ENCODE data around the gene KAT6B.

The KAT6B gene

DNA sequence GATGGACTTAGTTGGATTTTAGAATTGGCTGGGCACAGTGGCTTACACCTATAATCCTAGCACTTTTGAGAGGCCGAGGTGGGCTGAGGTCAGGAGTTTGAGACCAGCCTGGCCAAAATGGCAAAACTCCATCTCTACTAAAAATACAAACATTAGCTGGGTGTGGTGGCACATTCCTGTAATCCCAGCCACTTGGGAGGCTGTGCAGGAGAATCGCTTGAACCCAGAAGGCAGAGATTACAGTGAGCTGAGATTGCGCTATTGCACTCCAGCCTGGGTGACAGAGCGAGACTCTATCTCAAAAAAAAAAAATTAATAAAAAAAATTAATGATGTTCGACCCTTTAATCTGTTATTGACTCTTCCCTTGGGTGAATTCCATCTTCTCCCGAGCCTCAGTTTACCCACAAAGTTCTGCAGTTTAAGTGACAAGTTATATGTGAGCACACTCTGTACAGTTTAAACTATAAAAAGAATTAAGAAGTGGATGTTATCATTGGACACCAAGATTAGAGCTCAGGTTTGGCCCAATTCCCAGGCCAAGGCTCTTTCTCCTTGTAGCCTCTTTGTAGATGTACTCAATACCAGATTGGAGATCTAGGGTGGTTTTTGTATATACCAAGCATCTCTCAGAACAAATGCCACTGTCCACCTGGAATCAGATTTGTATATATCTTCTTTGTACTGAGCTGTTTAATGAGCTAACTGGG, 15.0 kb downstream of the KAT6B start:
- H3K4me3 ChIP-seq (replicated peaks in 1 of 2; ENCODE audit: low read depth in 2 of 2, low read length in 2 of 2), result no peak overlapping the region
- TF ChIP-seq, protein P1, sequence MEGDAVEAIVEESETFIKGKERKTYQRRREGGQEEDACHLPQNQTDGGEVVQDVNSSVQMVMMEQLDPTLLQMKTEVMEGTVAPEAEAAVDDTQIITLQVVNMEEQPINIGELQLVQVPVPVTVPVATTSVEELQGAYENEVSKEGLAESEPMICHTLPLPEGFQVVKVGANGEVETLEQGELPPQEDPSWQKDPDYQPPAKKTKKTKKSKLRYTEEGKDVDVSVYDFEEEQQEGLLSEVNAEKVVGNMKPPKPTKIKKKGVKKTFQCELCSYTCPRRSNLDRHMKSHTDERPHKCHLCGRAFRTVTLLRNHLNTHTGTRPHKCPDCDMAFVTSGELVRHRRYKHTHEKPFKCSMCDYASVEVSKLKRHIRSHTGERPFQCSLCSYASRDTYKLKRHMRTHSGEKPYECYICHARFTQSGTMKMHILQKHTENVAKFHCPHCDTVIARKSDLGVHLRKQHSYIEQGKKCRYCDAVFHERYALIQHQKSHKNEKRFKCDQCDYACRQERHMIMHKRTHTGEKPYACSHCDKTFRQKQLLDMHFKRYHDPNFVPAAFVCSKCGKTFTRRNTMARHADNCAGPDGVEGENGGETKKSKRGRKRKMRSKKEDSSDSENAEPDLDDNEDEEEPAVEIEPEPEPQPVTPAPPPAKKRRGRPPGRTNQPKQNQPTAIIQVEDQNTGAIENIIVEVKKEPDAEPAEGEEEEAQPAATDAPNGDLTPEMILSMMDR (IDR thresholded peaks at IDR 0.05; ENCODE audit: low read depth, low read length), result no peak
- DNase-seq (ENCODE audit: low read depth in 2 of 2), result peak in 1 of 2 donors; percentile 47

DNA sequence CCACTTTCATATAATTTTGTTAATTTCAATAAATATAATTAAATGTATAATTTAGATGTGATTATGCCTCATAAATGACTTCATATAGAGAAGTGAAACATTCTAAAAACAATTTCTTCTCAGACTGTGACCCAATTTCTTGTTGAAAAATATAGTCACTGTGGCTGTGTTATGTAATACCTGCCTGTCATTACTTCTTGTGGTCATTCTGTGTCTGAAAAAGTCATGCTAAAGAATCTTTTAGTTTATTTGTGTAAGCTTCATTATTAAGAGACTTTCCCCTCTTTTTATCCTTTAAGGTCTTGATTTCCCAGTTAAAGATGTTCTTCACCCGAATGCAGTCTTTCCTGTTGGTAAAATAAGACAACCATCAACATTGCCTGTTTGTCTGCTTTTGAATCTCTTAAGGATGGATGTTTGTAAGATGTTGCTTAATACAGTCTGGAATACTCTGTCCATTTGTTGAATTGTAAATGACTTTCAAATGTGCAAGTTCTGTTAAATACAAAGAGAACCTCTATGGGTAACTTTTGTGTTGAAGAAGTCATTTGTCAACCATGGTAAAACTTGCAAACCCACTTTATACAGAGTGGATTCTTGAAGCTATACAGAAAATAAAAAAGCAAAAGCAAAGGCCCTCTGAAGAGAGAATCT, 16.0 kb downstream of the KAT6B start:
- TF ChIP-seq, protein P1 (IDR thresholded peaks at IDR 0.05; ENCODE audit: low read depth, low read length), result no peak
- H3K4me3 ChIP-seq (replicated peaks in 1 of 2; ENCODE audit: low read depth in 2 of 2, low read length in 2 of 2), result no peak overlapping the region
- DNase-seq (ENCODE audit: low read depth in 2 of 2), result peak in 1 of 2 donors; percentile 48

DNA sequence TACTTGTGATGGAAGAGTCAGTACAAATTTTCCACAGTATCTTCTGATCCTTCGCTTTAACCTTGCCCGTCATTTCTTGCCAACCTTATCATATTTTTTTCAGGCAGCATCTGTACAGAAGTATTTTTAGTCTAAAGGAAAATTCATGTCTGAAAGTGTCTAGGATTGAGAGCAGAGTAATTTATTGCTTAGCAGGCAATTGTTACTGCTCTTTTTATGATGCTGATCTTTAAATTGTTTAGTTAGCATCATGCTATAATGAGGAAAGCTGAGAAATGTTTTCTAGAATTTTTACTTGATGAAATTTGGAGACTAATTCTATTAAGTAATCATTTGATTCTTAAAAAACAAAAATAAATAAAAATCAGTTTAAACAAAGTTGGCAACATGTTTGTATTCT, 20.6 kb downstream of the KAT6B start:
- H3K4me3 ChIP-seq (replicated peaks in 1 of 2; ENCODE audit: low read depth in 2 of 2, low read length in 2 of 2), result no peak overlapping the region
- DNase-seq (ENCODE audit: low read depth in 2 of 2), result no peak
- TF ChIP-seq, protein P1 (IDR thresholded peaks at IDR 0.05; ENCODE audit: low read depth, low read length), result no peak

- TF ChIP-seq, protein P1 (IDR thresholded peaks at IDR 0.05; ENCODE audit: low read depth, low read length), result no peak
- H3K4me3 ChIP-seq (replicated peaks in 1 of 2; ENCODE audit: low read depth in 2 of 2, low read length in 2 of 2), result no peak overlapping the region
- peak in 1 of 2 donors; percentile 32 for DNase-seq (ENCODE audit: low read depth in 2 of 2)
These were observed 25.4 kb downstream of the KAT6B start for GRCh38 chr10:74851831-74852230.

DNA sequence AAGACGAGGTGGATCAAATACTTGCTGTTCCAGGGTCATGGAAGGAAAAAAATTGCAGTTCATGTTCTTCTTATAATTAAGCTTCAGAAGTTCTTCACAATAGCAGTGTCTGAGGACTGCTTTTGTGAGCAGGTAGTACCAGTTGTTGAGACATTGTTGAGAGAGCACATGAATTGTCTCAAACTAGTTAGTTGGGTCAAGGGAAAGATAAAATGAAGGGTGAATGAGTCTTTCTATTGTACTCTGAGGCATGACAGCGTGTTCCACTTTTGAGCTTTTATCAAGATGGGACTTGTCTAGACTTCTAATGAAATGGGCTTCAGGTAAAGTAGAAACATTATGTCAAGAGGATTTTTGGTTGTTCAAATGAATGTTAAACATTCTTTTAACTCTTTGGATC, 26.0 kb downstream of the KAT6B start:
- DNase-seq (ENCODE audit: low read depth in 2 of 2), result no peak
- H3K4me3 ChIP-seq (replicated peaks in 1 of 2; ENCODE audit: low read depth in 2 of 2, low read length in 2 of 2), result no peak overlapping the region
- TF ChIP-seq, protein P1 (IDR thresholded peaks at IDR 0.05; ENCODE audit: low read depth, low read length), result no peak

DNA sequence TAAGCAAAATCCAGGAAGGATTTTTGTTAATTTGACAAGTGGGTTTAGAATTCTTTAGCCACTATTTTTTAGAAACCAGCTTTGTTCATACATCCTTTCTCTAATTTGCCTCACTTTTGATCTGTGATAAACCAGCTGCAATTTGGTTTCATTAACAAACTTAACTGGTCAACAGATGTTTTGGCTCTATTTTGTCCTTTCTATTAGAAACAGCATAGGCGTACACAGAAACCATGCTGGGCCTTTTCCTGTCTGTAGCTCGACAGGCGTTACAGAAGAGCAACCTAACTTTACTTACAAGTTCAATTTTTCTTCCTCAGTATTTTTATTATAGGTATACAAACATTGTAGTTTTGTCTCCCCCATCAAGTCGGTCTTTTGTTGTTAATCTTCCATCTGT, 28.2 kb downstream of the KAT6B start:
- TF ChIP-seq, protein P1 (IDR thresholded peaks at IDR 0.05; ENCODE audit: low read depth, low read length), result no peak
- H3K4me3 ChIP-seq (replicated peaks in 1 of 2; ENCODE audit: low read depth in 2 of 2, low read length in 2 of 2), result no peak overlapping the region
- no peak for DNase-seq (ENCODE audit: low read depth in 2 of 2)
